SK-N-MC (cell line): ENCODE results near the gene BRSK2.

Experiments
- DNase-seq: peaks from one replicate; pipeline ENCODE4 v3.0.0-alpha.2; 2011; ENCODE audit warnings: low read depth, low spot score
- H3K27ac ChIP-seq: fragments of 200-600 bp; sonication (generic); 2 replicates; pipeline ENCODE4 v1.5.1; 2016; ENCODE audit warnings: mixed run types
- H3K36me3 ChIP-seq: fragments of 200-600 bp; sonication (generic); 2 replicates; pipeline ENCODE4 v1.6.1; 2017; ENCODE audit warnings: antibody characterized with exemption, low read length, mixed read lengths; ENCODE audit not compliant: insufficient read depth
- H3K4me3 ChIP-seq: fragments of 200-600 bp; sonication (generic); 2 replicates; pipeline ENCODE4 v1.5.1; 2016
- H3K9ac ChIP-seq: fragments of 200-600 bp; sonication (generic); 2 replicates; pipeline ENCODE4 v1.8.0; 2017; ENCODE audit warnings: mixed run types, mixed read lengths; ENCODE audit not compliant: insufficient read length
- H3K9me3 ChIP-seq: fragments of 200-600 bp; sonication (generic); 2 replicates; pipeline ENCODE4 v1.6.1; 2017; ENCODE audit warnings: low read depth, mild to moderate bottlenecking, antibody characterized with exemption, low read length, moderate library complexity, mixed read lengths
- EZH2 ChIP-seq: fragments of 200-600 bp; sonication (generic); IDR thresholded peaks from one replicate; pipeline ENCODE4 v1.6.1; 2017; ENCODE audit warnings: antibody characterized with exemption
- FOXP2 ChIP-seq: optimal IDR thresholded peaks from 2 replicates; pipeline ENCODE3; 2011; ENCODE audit warnings: mild to moderate bottlenecking, moderate library complexity; ENCODE audit not compliant: insufficient read depth; ENCODE audit errors: extremely low read length, control extremely low read depth
- POLR2AphosphoS5 ChIP-seq: IDR thresholded peaks from 2 replicates; pipeline ENCODE4 v1.6.1; 2012; ENCODE audit warnings: mild to moderate bottlenecking, low read depth, low read length, borderline replicate concordance

Gene BRSK2

DNA sequence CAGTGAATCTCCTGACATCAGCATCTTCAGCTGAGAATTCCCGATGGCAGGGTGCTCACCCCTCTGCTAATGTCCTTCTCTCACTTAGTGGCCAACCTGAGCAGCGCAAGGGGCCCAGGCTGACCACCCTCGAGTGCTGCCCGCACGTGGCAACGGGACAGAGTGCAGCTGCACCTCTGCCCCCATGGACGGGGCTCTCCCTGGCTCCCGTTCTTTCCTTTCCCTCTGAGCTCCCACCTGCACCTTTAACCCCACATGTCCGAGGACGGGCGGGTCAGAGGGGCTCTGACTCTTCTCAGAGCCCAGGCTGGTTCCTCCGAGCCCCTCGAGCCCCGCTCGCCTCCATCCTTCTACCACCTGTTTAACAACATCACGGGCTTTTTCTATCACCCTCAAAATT is 77.0 kb downstream of the BRSK2 start:
- no peak for TF ChIP-seq FOXP2
- no peak for TF ChIP-seq POLR2AphosphoS5
- TF ChIP-seq EZH2: no peak
- Histone ChIP-seq H3K9me3 (no peaks in the 10 kb centered on the region), H3K36me3 (no peaks in the 10 kb centered on the region), H3K9ac (no peak overlapping the region), H3K27ac (no peak overlapping the region), H3K4me3 (no peak overlapping the region)
- DNase-seq: no peak

DNA sequence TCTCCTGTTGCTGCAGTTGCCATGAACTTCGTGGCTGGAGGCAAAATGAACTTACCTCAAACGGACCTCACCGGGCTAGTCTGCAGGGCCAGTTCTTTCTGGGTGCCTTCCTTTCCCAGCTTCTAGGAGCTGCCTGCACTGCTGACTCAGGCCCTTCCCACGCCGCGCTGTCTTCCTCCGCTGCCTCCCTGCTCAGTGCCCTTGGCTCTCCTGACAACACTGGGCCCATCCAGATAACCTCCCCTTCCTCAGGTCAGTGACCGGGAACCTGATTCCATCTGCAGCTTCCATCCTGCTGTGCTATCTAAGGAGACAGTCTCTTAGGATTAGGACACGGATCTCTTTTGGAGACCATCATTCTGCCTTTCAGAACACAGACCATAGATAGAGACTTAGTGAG is 77.5 kb downstream of the BRSK2 start:
- TF ChIP-seq FOXP2: no peak
- no peak for TF ChIP-seq POLR2AphosphoS5
- no peak for TF ChIP-seq EZH2
- H3K36me3 ChIP-seq: no peaks in the 10 kb centered on the region
- H3K27ac ChIP-seq: no peak overlapping the region
- no peaks in the 10 kb centered on the region for H3K9me3 ChIP-seq
- H3K9ac ChIP-seq: no peak overlapping the region
- no peak overlapping the region for H3K4me3 ChIP-seq
- DNase-seq: no peak

DNA sequence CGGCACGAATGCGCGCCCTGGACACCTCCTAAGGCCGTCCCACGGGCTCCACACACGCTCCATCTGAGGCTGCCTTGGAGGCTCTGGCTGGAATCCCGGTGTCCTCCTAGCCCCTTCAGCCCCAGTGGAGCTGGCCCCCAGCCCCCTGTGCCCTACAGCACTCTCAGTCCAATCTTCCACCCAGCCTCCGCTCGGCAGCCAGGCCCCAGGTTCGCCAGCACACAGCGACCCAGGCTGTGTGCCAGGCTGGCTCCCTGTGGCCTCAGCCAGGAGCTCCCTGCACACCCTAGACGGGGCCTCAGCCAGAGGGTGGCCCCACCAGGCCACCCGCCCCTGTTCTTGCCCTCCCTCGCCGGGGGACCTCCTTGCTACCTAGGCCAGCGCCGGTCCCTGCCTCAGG is 78.3 kb downstream of the BRSK2 start:
- Histone ChIP-seq H3K9ac (no peak overlapping the region), H3K27ac (no peak overlapping the region), H3K9me3 (no peaks in the 10 kb centered on the region), H3K36me3 (no peaks in the 10 kb centered on the region), H3K4me3 (no peak overlapping the region)
- no peak for DNase-seq
- TF ChIP-seq POLR2AphosphoS5: no peak

- Histone ChIP-seq H3K4me3 (no peak overlapping the region), H3K27ac (no peak overlapping the region), H3K36me3 (no peaks in the 10 kb centered on the region), H3K9ac (no peak overlapping the region), H3K9me3 (no peaks in the 10 kb centered on the region)
- TF ChIP-seq EZH2 (no peak), FOXP2 (no peak), POLR2AphosphoS5 (no peak)
- DNase-seq: no peak
Measured at GRCh38 chr11:1468473-1469066, 78.8 kb downstream of the BRSK2 start.

DNA sequence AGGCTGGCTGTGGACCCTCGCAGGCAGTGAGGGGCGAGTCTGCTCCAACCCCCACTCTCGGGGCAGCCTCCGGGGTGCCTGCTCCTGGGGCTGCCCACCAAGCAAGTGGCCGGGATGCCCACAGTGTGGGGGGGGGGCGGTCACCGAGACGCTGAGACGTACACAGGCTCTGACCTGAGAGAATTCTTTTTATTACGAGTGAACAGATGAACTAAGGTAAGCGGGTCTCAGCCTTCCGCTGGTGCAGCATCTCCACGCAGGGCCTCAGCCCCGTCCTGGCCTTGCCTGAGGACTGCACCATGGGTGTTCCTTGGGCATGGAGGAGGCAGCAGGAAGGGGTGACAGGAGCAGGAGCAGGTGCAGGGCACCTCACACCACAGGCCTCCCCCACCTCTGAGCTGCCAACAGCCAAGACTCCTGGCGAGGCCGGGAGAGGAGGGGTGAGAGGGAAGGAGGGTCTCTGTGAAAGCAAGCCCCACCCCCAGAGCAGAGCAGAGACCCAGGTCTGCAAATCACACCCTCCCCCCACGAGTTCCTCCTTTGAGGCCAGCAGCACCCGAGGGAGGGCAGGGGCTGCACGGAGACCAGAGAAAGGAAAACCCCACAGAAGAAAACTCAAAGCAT is 79.7 kb downstream of the BRSK2 start:
- Histone ChIP-seq H3K27ac (no peak overlapping the region), H3K36me3 (no peaks in the 10 kb centered on the region), H3K9me3 (no peaks in the 10 kb centered on the region), H3K4me3 (no peak overlapping the region), H3K9ac (no peak overlapping the region)
- TF ChIP-seq POLR2AphosphoS5 (no peak), EZH2 (no peak), FOXP2 (no peak)
- DNase-seq: no peak

GRCh38 chr11:1469911-1470680 is 80.4 kb downstream of the BRSK2 start:
- no peak overlapping the region for H3K4me3 ChIP-seq
- no peaks in the 10 kb centered on the region for H3K9me3 ChIP-seq
- DNase-seq: no peak
- H3K27ac ChIP-seq: no peak overlapping the region
- TF ChIP-seq FOXP2: no peak
- TF ChIP-seq POLR2AphosphoS5: no peak
- no peak for TF ChIP-seq EZH2
- H3K36me3 ChIP-seq: no peaks in the 10 kb centered on the region
- H3K9ac ChIP-seq: no peak overlapping the region

DNA sequence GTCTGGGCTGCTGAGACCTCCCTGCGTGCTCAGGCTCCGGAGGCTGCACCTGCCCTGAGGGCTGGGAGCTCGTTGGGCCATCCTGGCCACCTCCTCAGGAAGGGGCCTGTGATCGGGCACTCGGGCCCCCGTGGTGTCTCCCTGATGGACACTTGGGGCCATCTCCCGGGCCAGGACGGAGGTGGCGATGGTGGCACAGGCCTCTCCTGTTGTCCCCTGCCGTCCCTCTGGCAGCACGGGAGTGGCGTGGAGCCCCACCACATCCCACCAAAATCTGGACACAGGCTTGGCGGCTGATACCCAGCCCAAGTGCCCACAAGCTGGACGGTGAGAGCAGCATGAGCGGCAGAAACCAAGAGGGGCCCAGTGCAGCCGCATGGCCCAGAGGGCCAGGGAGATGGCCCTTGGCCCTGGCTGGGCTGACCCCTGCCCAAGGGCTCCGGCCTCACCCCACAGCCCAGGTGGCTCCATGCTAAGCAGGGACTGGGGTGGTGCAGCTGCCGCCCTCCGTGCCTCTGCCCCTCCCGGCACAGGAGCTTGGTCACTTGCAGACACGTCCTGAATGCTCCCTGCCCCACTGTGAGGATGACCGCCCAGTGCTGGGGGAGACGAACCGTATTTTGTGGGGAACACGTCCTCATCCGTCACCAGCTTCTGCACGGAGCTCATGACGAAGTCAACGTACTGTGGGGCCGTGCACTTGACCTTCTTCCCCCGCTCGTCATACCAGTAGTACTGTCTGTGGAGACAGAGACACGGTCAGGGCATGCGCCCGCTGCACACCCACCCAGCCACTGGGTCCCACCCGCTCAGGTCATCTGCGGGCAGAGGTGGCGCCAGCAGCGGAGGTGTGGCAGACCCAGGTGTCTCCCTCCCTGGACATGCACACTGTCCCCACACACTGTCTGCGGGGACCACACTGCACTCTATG is 81.2 kb downstream of the BRSK2 start:
- Histone ChIP-seq H3K9ac (no peak overlapping the region), H3K27ac (no peak overlapping the region), H3K9me3 (no peaks in the 10 kb centered on the region), H3K36me3 (no peaks in the 10 kb centered on the region), H3K4me3 (no peak overlapping the region)
- TF ChIP-seq FOXP2 (no peak), POLR2AphosphoS5 (no peak), EZH2 (no peak)
- DNase-seq: no peak

GRCh38 chr11:1471736-1472135 is 82.0 kb downstream of the BRSK2 start:
- Histone ChIP-seq H3K27ac (no peak overlapping the region), H3K9me3 (no peaks in the 10 kb centered on the region), H3K36me3 (no peaks in the 10 kb centered on the region), H3K4me3 (no peak overlapping the region), H3K9ac (no peak overlapping the region)
- DNase-seq: no peak
- TF ChIP-seq FOXP2: no peak
- TF ChIP-seq EZH2: no peak
- no peak for TF ChIP-seq POLR2AphosphoS5
